OCI-LY7 (cell line): ENCODE measurements around the gene TSACC. TPM values are rescaled to one million over a fixed set of nuclear protein-coding genes. Genes with fewer than 3 reads are reported as not detected.

Experiments
- BruUV-seq: library from RNA; stranded (reverse); fragments of 400-500 nt; replicated peaks from 2 replicates; lab custom pipeline; 2021; lab: Mats Ljungman, UMichigan
- CTCF ChIA-PET: fragments of 300-600 bp; sonication (Branson Sonifier 250); formaldehyde crosslinking; loops from one replicate; lab custom pipeline; 2022; ENCODE audit warnings: antibody characterized with exemption; ENCODE audit not compliant: unreplicated experiment; lab: Charles Lee
- POLR2A ChIA-PET: fragments of 300-600 bp; sonication (Branson Sonifier 250); formaldehyde crosslinking; loops from one replicate; lab custom pipeline; 2022; ENCODE audit warnings: antibody characterized with exemption; lab: Charles Lee
- DNase-seq: peaks from one replicate; pipeline ENCODE4 v3.0.0-alpha.2; 2015; ENCODE audit warnings: low spot score
- H2AFZ ChIP-seq: fragments of 200-600 bp; sonication (generic), shearing (Covaris generic); 2 replicates; pipeline ENCODE4 v1.6.1; 2014; ENCODE audit warnings: mild to moderate bottlenecking, antibody characterized with exemption, low read length, moderate library complexity
- H3K27ac ChIP-seq: fragments of 200-600 bp; sonication (generic); 2 replicates; pipeline ENCODE4 v1.5.1; 2014; ENCODE audit warnings: mixed run types, low read depth, mild to moderate bottlenecking, moderate library complexity, low read length, inconsistent platforms; ENCODE audit not compliant: poor library complexity, severe bottlenecking
- H3K36me3 ChIP-seq: fragments of 200-600 bp; sonication (generic); 2 replicates; pipeline ENCODE4 v1.6.1; 2014; ENCODE audit warnings: mild to moderate bottlenecking, antibody characterized with exemption, low read length, moderate library complexity, mixed read lengths; ENCODE audit not compliant: insufficient read depth
- H3K4me1 ChIP-seq: fragments of 200-600 bp; sonication (generic); 2 replicates; pipeline ENCODE4 v1.5.1; 2014; ENCODE audit warnings: mild to moderate bottlenecking, low read length; ENCODE audit not compliant: insufficient read depth, poor library complexity, severe bottlenecking
- H3K4me2 ChIP-seq: fragments of 200-600 bp; sonication (generic); 2 replicates; pipeline ENCODE4 v1.6.1; 2014; ENCODE audit warnings: mild to moderate bottlenecking, low read length
- H3K4me3 ChIP-seq: fragments of 200-600 bp; sonication (generic); 2 replicates; pipeline ENCODE4 v1.5.1; 2014; ENCODE audit warnings: mild to moderate bottlenecking, low read depth, low read length; ENCODE audit not compliant: poor library complexity, severe bottlenecking
- H3K79me2 ChIP-seq: fragments of 200-600 bp; sonication (generic); 2 replicates; pipeline ENCODE4 v1.6.1; 2016; ENCODE audit warnings: low read depth, mild to moderate bottlenecking, low read length, moderate library complexity, mixed read lengths; ENCODE audit not compliant: insufficient read depth
- H3K9me2 ChIP-seq: fragments of 200-600 bp; sonication (generic); 2 replicates; pipeline ENCODE4 v1.6.1; 2016; ENCODE audit warnings: mild to moderate bottlenecking, low read length, mixed read lengths; ENCODE audit not compliant: insufficient read depth
- H3K9me3 ChIP-seq: fragments of 200-600 bp; sonication (generic); 2 replicates; pipeline ENCODE4 v1.6.1; 2014; ENCODE audit warnings: mild to moderate bottlenecking, mixed run types, low read length, mixed read lengths
- H4K20me1 ChIP-seq: fragments of 200-600 bp; sonication (generic); 2 replicates; pipeline ENCODE4 v1.6.1; 2014; ENCODE audit warnings: mild to moderate bottlenecking, antibody characterized with exemption, low read length, moderate library complexity, mixed read lengths; ENCODE audit not compliant: insufficient read depth
- CTCF ChIP-seq: fragments of 200-600 bp; sonication (generic); conservative IDR thresholded peaks from 2 replicates; pipeline ENCODE4 v1.5.1; 2014; ENCODE audit warnings: mild to moderate bottlenecking, antibody characterized with exemption, low read length, moderate library complexity, mixed read lengths
- EZH2phosphoT487 ChIP-seq: fragments of 200-600 bp; sonication (generic); IDR thresholded peaks from 2 replicates; pipeline ENCODE4 v1.6.1; 2018; ENCODE audit warnings: low read depth, borderline replicate concordance, mild to moderate bottlenecking, mixed run types, antibody characterized with exemption, low read length, moderate library complexity, mixed read lengths
- intact Hi-C: fragments of 100-400 bp; cut with micrococcal nuclease; formaldehyde crosslinking; loops from one replicate; pipeline ENCODE4 v1.10.0; 2022; ENCODE audit not compliant: unreplicated experiment
- total RNA-seq, 2 experiments: library from RNA; depleted of rRNA in 1 of 2; stranded (reverse); fragments of >200 nt in 1 of 2; shearing (Covaris generic) in 1 of 2; gene quantifications; 2 replicates each; pipeline ENCODE4 v1.2.3, GENCODE V29; 2014 to 2022

The TSACC gene
- total RNA-seq, 2 experiments from 2014 or later = 2.0 to 2.3 TPM

DNA sequence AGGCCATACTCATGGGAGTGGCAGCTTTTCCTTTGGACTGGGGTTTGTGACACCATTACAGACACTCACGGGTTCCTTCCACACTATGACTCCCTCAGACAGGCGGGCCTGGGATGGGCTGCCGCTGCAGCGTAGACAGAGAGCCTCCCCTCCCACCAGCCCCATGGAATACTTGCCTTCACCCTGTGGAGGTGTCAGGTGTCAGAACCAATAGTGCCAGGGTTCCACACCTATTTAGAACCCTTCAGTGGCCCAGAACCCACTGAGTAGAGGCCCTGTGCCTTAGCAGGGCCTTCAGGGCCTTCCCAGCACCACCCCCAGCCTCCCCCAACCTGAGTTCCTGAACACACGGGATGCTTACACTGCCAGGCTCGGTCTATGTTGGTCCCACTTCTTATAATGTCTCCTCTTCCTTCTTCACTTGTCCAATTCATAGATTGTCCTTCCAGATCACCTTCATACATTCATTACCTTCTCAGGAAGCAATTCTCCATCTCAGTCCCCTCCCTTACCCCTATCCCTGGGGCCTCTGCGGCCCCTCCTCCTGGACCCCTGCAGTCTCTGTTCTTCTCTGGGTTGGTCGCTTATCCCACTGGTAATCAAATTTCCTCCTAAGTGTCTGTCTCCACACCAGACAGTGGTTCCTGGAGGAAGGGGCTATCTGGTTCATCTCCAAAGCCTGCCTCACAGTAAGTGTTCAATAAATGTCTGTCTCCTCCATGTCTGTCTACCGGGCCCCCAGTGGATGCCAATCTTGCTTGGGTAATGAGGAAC, 29.2 kb downstream of the TSACC start:
- no peak for TF ChIP-seq CTCF
- TF ChIP-seq EZH2phosphoT487 = no peak
- H3K36me3 ChIP-seq = no peaks in the 10 kb centered on the region
- BruUV-seq = no TSS peak
- no peaks in the 10 kb centered on the region for H4K20me1 ChIP-seq
- intact Hi-C loops = no loop called here
- H3K4me3 ChIP-seq = no peak overlapping the region
- H3K4me1 ChIP-seq = no peaks in the 10 kb centered on the region
- H3K4me2 ChIP-seq = no peak overlapping the region
- no peak overlapping the region for H3K27ac ChIP-seq
- CTCF ChIA-PET = no interaction called here
- H2AFZ ChIP-seq = no peak overlapping the region
- DNase-seq = no peak
- no peaks in the 10 kb centered on the region for H3K9me2 ChIP-seq
- no peaks in the 10 kb centered on the region for H3K79me2 ChIP-seq
- H3K9me3 ChIP-seq = no peaks in the 10 kb centered on the region
- POLR2A ChIA-PET = no interaction called here

DNA sequence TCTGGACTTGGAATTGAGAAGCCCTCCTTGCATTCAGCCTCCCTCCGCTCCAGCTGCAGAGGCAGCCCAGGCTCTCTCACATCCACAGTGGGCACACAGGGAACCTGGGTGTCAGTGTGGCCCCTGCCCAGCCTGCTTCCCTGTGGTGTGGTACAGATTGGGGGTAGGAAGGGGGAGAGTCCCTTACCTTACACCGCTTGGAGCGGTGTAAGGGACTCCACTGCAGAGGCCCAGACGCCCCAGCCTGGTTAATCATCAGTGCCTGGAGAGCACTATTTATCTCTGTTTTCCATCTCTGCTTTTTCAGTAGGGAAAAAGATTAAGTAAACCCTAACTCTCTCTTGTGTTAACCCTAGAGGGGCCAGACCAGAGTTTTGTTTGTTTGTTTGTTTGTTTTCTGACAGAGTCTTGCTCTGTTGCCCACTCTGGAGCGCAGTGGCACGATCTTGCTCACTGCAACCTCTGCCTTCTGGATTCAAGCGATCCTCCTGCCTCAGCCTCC, 29.9 kb downstream of the TSACC start:
- POLR2A ChIA-PET = interaction anchor here (0.6 kb wide), 1 partner anchor 62 kb away, joined by 6 read pairs; no protein-coding TSS in a partner anchor
- no peak overlapping the region for H3K4me2 ChIP-seq
- no peaks in the 10 kb centered on the region for H3K9me3 ChIP-seq
- no peak for DNase-seq
- intact Hi-C loops = no loop called here
- no peak overlapping the region for H2AFZ ChIP-seq
- no peaks in the 10 kb centered on the region for H4K20me1 ChIP-seq
- H3K9me2 ChIP-seq = no peaks in the 10 kb centered on the region
- no peak overlapping the region for H3K27ac ChIP-seq
- H3K4me1 ChIP-seq = no peaks in the 10 kb centered on the region
- no peak overlapping the region for H3K4me3 ChIP-seq
- H3K36me3 ChIP-seq = no peaks in the 10 kb centered on the region
- no TSS peak for BruUV-seq
- CTCF ChIA-PET = no interaction called here
- no peaks in the 10 kb centered on the region for H3K79me2 ChIP-seq
- TF ChIP-seq EZH2phosphoT487 (no peak), CTCF (no peak)
